Measurements from ENCODE around the gene LYPLA2. TPM values are rescaled to one million over a fixed set of nuclear protein-coding genes. Genes with fewer than 3 reads are reported as not detected.

Gene LYPLA2
- total RNA-seq, 4 donors from 2014 or later, result 23.1 to 110 (median 84.4) TPM

GRCh38 chr1:23817633-23818032 lies 26.7 kb downstream of the LYPLA2 start:
- Histone ChIP-seq H3K4me1 (no peaks in the 10 kb centered on the region), H3K4me3 (no peak overlapping the region), H3K27ac (no peak overlapping the region), H3K9me3 (no peaks in the 10 kb centered on the region), H3K27me3 (no peaks in the 10 kb centered on the region), H3K36me3 (peaks cover 0 to 46% (median 16%) of the 10 kb centered on the region in 4 donors)
- TF ChIP-seq EP300 (IDR thresholded peaks at IDR 0.05; ENCODE audit: low read depth), result no peak
- no peak for TF ChIP-seq POLR2A (IDR thresholded peaks at IDR 0.05)
- TF ChIP-seq CTCF (IDR thresholded peaks at IDR 0.05), result no peak
- TF ChIP-seq POLR2AphosphoS5 (IDR thresholded peaks at IDR 0.05), result no peak
- 67 to 69% methylated on average over 3 of the region's 3 CpGs for WGBS, 2 donors (ENCODE audit: low coverage in 1 of 2)
- in situ Hi-C loops (cut with MboI; ENCODE audit: low pct_ligation_motif_present in 1 of 4, low pct_unique_long_range_greater_than_20kb in 1 of 4, low sequenced_read_pairs in 3 of 4) (loop anchor here in 1 of 4 donors (25.0 kb wide), 1 partner anchor 95 kb away; the partner anchor contains the start of gene CNR2), intact Hi-C loops (cut with DNase I; ENCODE audit: low total_unique reads) (no loop called here)
- no peak for DNase-seq

- in situ Hi-C loops (cut with MboI; ENCODE audit: low pct_ligation_motif_present in 1 of 4, low pct_unique_long_range_greater_than_20kb in 1 of 4, low sequenced_read_pairs in 3 of 4) (loop anchor here in 1 of 4 donors (25.0 kb wide), 1 partner anchor 89 kb away; the partner anchor contains the start of gene CNR2), intact Hi-C loops (cut with DNase I; ENCODE audit: low total_unique reads) (no loop called here)
- no peak overlapping the region for H3K27ac ChIP-seq
- 89 to 100% methylated on average over 1 to 7 of the region's 7 CpGs for WGBS, 2 donors (ENCODE audit: low coverage in 1 of 2)
- no peak overlapping the region for H3K4me3 ChIP-seq
- DNase-seq, result no peak
- peaks cover 0 to 14% (median 7%) of the 10 kb centered on the region in 4 donors for H3K4me1 ChIP-seq
- no peak for TF ChIP-seq CTCF (IDR thresholded peaks at IDR 0.05)
- TF ChIP-seq POLR2A (IDR thresholded peaks at IDR 0.05), result no peak
- TF ChIP-seq EP300 (IDR thresholded peaks at IDR 0.05; ENCODE audit: low read depth), result no peak
- no peak for TF ChIP-seq POLR2AphosphoS5 (IDR thresholded peaks at IDR 0.05)
- no peaks in the 10 kb centered on the region for H3K27me3 ChIP-seq
- no peaks in the 10 kb centered on the region for H3K36me3 ChIP-seq
- no peaks in the 10 kb centered on the region for H3K9me3 ChIP-seq
Observed at GRCh38 chr1:23823767-23824166, 32.8 kb downstream of the LYPLA2 start.

GRCh38 chr1:23824711-23825075 lies 33.7 kb downstream of the LYPLA2 start:
- peak overlapping the region; percentile 90 to 96 (median 93) for H3K27ac ChIP-seq
- no peak for DNase-seq
- no peaks in the 10 kb centered on the region for H3K27me3 ChIP-seq
- 3 to 6% methylated on average over 8 of the region's 8 CpGs for WGBS, 2 donors (ENCODE audit: low coverage in 1 of 2)
- intact Hi-C loops (cut with DNase I; ENCODE audit: low total_unique reads), result no loop called here
- peak overlapping the region; percentile 89 to 100 (median 90) for H3K4me3 ChIP-seq
- TF ChIP-seq EP300 (IDR thresholded peaks at IDR 0.05; ENCODE audit: low read depth) (no peak), CTCF (IDR thresholded peaks at IDR 0.05) (no peak), POLR2A (IDR thresholded peaks at IDR 0.05) (no peak), POLR2AphosphoS5 (IDR thresholded peaks at IDR 0.05) (no peak)
- in situ Hi-C loops (cut with MboI; ENCODE audit: low pct_ligation_motif_present in 1 of 4, low pct_unique_long_range_greater_than_20kb in 1 of 4, low sequenced_read_pairs in 3 of 4), result loop anchor here in 1 of 4 donors (25.0 kb wide), 1 partner anchor 88 kb away; the partner anchor contains the start of gene CNR2
- peaks cover 0 to 14% (median 7%) of the 10 kb centered on the region in 4 donors for H3K4me1 ChIP-seq
- H3K9me3 ChIP-seq, result no peaks in the 10 kb centered on the region
- H3K36me3 ChIP-seq, result no peaks in the 10 kb centered on the region

- intact Hi-C loops (cut with DNase I; ENCODE audit: low total_unique reads), result no loop called here
- peak within 1 kb of the TSS; percentile 90 to 96 (median 93) for H3K27ac ChIP-seq
- H3K9me3 ChIP-seq, result no peaks in the 10 kb centered on the region
- TF ChIP-seq CTCF (IDR thresholded peaks at IDR 0.05), result no peak
- no peak for TF ChIP-seq EP300 (IDR thresholded peaks at IDR 0.05; ENCODE audit: low read depth)
- peak; percentile 96 to 97 (median 96) for TF ChIP-seq POLR2AphosphoS5 (IDR thresholded peaks at IDR 0.05)
- TF ChIP-seq POLR2A (IDR thresholded peaks at IDR 0.05), result peak; percentile 91
- no peaks in the 10 kb centered on the region for H3K27me3 ChIP-seq
- peaks cover 0 to 14% (median 7%) of the 10 kb centered on the region in 4 donors for H3K4me1 ChIP-seq
- 0% methylated on average over 6 of the region's 42 CpGs; no CpG with 5 or more reads in 1 of the 2 donors for WGBS, 2 donors (ENCODE audit: low coverage in 1 of 2)
- peak within 1 kb of the TSS; percentile 89 to 100 (median 90) for H3K4me3 ChIP-seq
- in situ Hi-C loops (cut with MboI; ENCODE audit: low pct_ligation_motif_present in 1 of 4, low pct_unique_long_range_greater_than_20kb in 1 of 4, low sequenced_read_pairs in 3 of 4), result no loop called here
- peak; percentile 93 for DNase-seq
- H3K36me3 ChIP-seq, result no peaks in the 10 kb centered on the region
Observed at GRCh38 chr1:23825076-23825761, 34.3 kb downstream of the LYPLA2 start, which contains the start of gene HMGCL. Gene HMGCL (minus strand): TSS chr1:23825429. CDS start chr1:23825415, 14 bp downstream.

Measured in transverse colon (tissue), 4 donors.